Hepatocyte (in vitro differentiated cells): ENCODE measurements around the gene ARHGAP42.

Experiments
- CTCF ChIP-seq: fragments of 200-600 bp; sonication (generic); IDR thresholded peaks from 2 replicates; pipeline ENCODE4 v1.5.1; 2016; ENCODE audit warnings: antibody characterized with exemption, mild to moderate bottlenecking; ENCODE audit not compliant: poor library complexity
- EZH2 ChIP-seq: fragments of 200-600 bp; sonication (generic); IDR thresholded peaks from 2 replicates; pipeline ENCODE4 v1.6.1; 2016; ENCODE audit warnings: antibody characterized with exemption, mild to moderate bottlenecking, borderline replicate concordance
- EZH2phosphoT487 ChIP-seq: fragments of 200-600 bp; sonication (generic); IDR thresholded peaks from one replicate; pipeline ENCODE4 v1.6.1; 2018; ENCODE audit warnings: antibody characterized with exemption, mild to moderate bottlenecking, low read depth, moderate library complexity; ENCODE audit not compliant: unreplicated experiment, severe bottlenecking

- TF ChIP-seq CTCF (no peak), EZH2 (no peak), EZH2phosphoT487 (no peak)
Measured at GRCh38 chr11:100815787-100816330, 128.8 kb downstream of the ARHGAP42 start.
